SK-MEL-5 (cell line): Measurements from ENCODE around the gene MTSS2. TPM values are rescaled to one million over a fixed set of nuclear protein-coding genes. Genes with fewer than 3 reads are reported as not detected.

Experiments
- DNase-seq: peaks from one replicate; pipeline ENCODE4 v3.0.0-alpha.2; 2016; ENCODE audit warnings: low read depth, low spot score
- in situ Hi-C: cut with HindIII; loops from 2 replicates; pipeline ENCODE4 v1.10.0; 2016; ENCODE audit warnings: low sequenced_read_pairs, high pct_unique_total_duplicates, low pct_unique_long_range_greater_than_20kb
- polyA plus RNA-seq, 2 experiments: library from polyadenylated mRNA; depleted of rRNA; stranded (reverse); fragments of >200 nt; gene quantifications; 2 replicates each; pipeline ENCODE4 v1.2.3, GENCODE V29; 2015
- total RNA-seq: library from RNA; depleted of rRNA; stranded (reverse); fragments of >200 nt; shearing (Covaris generic); gene quantifications from 2 replicates; pipeline ENCODE4 v1.2.3, GENCODE V29; 2014; rRNA removed

The MTSS2 gene, protein sequence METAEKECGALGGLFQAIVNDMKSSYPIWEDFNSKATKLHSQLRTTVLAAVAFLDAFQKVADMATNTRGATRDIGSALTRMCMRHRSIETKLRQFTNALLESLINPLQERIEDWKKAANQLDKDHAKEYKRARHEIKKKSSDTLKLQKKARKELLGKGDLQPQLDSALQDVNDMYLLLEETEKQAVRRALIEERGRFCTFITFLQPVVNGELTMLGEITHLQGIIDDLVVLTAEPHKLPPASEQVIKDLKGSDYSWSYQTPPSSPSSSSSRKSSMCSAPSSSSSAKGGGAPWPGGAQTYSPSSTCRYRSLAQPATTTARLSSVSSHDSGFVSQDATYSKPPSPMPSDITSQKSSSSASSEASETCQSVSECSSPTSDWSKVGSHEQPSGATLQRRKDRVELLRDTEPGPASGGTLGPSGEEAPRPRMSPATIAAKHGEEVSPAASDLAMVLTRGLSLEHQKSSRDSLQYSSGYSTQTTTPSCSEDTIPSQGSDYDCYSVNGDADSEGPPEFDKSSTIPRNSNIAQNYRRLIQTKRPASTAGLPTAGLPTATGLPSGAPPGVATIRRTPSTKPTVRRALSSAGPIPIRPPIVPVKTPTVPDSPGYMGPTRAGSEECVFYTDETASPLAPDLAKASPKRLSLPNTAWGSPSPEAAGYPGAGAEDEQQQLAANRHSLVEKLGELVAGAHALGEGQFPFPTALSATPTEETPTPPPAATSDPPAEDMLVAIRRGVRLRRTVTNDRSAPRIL
- 1.7 and 4.0 TPM in 2 replicates for total RNA-seq
- 7.6 and 15.8 TPM in 2 replicates for polyA plus RNA-seq (2015; cell fraction: cytosol; rRNA removed)
- polyA plus RNA-seq (2015; cell fraction: nucleus; rRNA removed): 16.8 and 18.0 TPM in 2 replicates

DNA sequence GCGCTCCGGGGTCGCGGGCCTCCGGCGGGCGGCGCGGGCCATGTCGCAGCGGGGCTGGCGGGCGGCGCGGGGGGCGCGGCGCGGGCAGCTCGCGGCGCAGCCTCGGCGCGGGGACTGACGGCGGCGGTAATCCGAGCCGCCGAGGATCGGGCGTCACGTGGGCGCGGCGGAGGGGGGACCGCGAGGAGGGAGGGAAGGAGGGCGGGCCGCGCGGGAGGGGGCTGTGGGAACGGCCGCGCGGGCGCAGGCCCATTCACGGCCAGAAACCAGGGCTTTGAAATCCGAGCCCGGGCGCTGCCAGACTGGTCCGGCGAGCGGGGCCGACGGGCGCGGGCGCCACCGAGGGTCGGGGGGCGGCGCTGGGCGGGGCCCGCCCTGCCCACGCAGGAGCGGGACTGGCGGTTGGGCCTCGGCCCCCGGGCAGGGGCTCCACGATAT, at the start of gene MTSS2:
MTSS2 (minus strand) TSS at position 116 of the 438 bp plus-strand sequence. CDS start 262 bp downstream, outside the sequence.
- peak; percentile 35 for DNase-seq
- in situ Hi-C loops: no loop called here

DNA sequence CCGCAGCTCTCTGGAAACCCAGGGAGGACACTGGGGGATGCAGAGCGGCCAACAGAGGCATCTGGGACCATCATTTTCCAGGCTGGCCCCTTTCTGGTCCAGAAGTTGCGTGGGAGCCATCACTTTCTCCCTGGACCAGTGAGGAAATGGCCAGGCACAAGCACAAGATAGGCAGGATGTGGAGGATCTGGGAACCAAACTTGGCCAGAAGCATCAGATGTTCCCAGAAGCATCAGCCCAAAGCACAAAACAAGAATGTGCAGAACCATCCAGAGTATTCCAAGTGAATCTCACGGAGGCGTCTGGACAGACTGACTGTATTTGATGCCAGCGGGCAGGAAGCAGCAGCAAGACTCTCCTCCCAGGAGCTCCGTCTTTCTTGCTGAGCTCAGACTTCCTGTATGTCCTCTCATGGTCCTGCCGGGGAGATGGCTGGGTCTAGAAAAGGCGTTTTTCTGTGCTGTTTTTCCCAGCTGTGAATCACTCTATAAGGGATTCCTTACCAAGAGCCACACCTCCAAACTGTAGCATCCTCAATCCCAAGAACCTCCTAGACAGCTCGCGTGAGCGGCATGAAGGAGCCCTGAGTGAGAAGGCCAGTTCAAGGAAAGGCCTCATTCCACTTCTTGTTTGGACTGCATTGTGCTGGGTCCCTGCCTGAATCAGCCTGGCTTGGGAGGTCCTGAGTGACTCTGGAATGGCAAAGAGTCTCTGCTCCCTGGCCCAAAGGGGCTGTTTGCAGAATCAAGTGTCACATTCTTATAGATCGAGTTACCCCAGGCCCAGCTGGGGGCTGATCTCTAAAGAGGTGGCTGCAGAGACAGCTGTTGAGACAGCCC, 49.5 kb upstream of the MTSS2 start:
- in situ Hi-C loops: no loop called here
- DNase-seq: no peak

DNA sequence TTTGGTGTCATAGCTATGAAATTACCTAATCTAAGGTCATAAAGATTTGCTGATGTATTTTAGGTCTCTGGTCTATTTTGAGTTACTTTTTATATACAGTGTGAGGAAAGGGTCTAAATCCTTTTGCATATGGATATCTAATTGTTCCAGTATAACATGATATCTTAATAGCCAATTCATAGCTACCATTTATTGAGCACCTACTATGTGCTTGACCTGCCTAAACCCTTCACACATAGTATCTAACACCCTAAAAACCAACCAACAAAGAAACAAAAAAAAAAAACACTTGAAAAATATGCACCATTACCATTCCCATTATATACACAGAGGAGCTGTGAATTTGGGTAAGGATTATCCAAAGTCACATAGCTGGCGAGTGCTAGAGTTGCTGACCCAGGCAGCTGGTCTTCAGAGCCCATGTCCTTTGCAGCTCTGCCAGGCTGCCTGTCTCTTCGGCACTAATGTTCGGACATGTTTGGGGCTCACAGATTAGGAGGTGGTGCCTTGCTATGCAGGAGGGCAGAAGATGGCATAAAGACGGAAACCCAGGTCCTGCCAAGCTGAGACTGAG, 48.8 kb upstream of the MTSS2 start:
- in situ Hi-C loops: no loop called here
- no peak for DNase-seq

DNA sequence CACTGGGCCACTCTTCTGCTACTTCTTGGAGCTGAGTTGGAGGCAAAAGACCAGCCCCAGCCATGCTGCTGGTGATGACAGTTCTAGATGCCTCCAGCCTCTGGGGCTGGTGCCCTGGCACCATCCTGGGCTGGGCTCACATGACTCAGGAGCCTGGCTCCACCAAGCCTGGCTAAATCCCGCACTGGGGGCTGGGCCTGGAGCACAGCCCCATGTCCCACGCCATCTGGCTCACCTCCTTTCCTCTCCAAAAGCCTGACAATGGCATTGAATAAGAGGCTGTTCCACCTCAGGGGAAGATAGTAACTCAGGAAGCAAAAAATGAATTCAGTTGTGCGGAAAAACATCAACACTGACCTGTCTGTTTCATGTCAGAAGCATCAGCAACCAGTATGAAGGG, 45.1 kb upstream of the MTSS2 start:
- in situ Hi-C loops: no loop called here
- no peak for DNase-seq

DNA sequence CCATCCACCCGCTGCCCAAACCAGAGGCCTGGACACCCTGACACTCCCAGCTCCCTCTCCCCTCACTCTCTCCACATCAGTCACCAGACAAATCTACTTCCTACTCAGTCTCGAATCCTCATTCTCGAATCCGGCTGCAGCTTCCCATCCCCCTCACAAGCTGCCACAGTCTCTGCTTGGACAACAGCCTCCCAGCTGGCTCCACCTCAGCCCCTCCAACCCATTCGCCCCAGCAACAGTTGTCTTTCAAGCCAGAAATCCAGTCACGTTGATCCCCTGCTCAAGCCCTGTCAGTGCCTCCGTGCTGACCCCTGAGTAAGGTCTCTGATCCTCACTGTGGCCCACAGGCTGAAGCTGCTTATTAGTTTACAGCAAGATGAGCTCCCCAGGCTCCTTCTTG, 44.2 kb upstream of the MTSS2 start:
- in situ Hi-C loops: no loop called here

DNA sequence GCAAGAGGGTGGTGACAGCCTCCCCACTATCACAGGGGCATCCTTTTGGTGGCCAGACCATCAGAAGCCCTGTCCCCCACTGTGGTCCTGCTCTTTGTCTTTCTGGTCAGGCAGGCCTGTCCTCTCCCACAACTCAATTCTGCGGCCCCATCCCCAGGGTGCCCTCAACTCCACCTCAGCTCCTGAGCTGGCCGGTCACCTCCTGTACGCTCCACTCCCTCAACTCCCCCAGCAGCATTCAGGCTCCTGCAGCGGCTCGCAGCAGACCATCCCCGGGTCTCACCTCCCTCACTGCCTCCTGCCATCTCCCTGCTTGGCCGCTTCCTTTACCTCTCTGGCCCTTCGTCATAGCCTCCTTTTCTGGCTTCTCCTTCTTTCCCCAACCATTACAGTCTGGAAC, 43.4 kb upstream of the MTSS2 start:
- DNase-seq: no peak
- in situ Hi-C loops: no loop called here

More for the DNA sequence above, 44.2 kb upstream of the MTSS2 start:
- DNase-seq: no peak

DNA sequence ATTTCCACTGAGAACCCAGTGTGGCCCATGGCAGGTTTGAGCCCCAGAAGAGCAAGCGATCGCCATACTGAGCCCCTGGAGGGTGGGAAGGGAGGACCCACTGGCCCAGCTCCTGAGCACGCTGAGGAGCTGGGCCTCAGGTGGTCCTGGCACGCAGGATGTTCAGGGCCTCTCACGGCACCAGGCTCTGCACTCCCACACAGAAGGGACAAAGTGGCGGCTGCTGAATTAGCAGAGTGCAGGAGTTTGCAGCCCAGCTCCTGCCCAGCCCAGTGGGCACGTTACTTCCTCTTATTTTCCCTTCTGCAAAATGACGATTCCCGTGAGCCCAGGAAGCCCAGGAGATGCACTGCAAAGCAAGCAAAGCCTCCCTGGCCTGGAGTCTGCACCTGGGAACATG, 42.3 kb upstream of the MTSS2 start:
- no peak for DNase-seq
- in situ Hi-C loops: no loop called here

DNA sequence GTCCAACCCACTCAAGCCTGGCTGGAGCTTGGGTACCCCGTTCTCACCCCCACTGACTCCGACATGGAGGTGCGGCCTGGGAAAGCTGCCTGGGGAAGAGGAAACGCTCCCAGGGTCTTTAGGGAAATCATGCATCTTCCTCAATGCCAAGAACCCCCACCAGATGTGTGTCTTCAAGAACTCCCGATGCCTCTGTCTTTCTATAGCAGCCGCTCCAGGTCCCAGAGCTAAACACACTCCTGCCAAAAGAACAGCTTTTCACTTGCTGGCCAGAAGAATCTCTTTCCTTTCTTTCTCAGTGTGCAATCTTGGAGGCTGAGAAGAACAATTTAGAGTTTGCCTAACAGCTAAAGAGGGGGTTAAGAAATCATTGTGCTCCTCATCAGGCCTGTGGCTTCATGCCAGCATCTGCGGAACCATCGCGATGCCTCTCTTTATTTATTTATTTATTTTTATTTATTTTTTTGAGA, 41.1 kb upstream of the MTSS2 start:
- DNase-seq: no peak
- in situ Hi-C loops: no loop called here

DNA sequence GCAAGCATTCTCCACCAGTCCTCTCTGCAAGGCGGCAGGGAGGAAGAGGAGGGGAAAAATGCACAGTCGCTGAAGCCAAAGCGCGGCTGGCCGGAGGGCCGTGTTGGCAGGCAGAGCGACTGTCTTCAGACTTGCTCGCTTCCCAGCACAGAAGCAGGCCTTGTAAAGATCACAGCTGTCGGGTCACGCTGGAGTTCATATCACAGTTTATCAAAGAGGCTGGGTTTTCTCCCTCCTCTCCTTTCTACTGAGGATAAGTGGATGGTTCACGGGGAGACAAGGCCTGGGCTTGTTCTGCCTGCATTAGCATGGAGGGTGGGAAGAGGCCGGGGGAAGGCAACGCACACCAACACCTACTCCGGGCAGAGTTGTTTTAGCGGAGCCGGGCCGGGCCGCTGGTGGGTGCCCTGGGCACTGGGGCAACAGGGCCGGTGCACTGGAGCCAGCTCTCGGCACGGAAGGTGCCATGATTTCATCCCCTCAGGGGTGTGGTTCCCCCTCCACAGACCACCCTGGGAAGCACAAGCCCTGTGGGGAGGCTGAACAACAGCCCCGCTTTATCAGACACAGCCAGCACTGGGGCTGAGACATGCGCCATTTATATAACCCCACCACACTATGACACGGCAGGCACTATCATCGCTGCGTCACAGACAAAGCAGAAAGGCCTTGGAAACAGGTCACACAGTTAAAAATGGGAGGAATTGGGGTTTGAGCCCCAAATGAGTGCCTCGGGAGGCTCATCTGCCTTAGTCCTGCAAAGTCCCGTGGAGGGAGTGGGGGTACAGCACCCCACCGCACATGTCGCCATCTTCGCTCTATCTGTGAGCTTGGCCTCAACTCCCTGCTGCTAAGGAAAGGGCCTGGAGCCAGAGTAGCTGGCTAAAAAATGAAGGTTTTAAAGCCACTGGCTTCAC, 40.3 kb upstream of the MTSS2 start:
- DNase-seq: peak; percentile 6
- in situ Hi-C loops: no loop called here

DNA sequence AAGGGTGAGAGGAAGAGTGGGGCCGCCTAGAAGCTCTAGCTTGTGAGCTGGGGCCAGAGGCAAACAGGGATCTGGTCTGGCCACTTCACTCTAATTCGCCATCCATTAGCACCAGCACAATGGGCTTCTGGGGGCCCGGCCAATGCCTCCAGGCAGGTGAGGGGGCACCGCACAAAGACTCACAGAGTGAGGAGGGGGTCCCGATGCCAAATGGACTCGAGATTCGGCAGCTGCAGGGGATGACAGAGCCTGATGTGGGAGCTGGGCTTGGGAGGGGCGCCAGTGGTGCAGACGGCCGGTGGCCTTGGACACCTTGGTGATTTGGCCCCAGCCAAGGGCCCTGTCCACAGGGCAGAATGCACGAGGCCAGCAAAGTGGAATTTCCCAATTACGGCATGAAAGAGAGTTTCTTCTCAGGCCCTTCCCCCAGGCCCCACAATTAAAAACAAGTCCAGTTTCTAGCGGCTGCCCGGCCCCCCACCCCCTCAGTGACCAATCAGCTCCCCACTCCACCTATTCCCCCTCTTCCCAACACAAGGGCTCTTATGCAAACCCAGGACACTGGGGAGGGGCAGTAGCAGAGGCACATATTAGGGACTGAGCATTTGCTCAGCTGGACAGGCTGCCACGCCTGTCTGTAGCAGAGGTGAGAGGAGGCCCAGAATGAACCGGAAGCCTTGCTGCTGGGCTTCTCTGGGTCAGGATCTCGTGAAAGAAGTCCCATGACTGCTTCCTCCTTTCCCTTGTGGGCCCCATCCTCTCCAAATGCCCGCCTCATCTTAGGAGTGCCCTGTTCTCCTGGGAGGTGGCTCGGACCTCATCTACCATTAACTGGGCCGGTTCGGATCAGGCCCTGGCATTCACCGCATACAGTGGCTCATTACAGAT, 39.4 kb upstream of the MTSS2 start:
- in situ Hi-C loops: no loop called here
- no peak for DNase-seq

DNA sequence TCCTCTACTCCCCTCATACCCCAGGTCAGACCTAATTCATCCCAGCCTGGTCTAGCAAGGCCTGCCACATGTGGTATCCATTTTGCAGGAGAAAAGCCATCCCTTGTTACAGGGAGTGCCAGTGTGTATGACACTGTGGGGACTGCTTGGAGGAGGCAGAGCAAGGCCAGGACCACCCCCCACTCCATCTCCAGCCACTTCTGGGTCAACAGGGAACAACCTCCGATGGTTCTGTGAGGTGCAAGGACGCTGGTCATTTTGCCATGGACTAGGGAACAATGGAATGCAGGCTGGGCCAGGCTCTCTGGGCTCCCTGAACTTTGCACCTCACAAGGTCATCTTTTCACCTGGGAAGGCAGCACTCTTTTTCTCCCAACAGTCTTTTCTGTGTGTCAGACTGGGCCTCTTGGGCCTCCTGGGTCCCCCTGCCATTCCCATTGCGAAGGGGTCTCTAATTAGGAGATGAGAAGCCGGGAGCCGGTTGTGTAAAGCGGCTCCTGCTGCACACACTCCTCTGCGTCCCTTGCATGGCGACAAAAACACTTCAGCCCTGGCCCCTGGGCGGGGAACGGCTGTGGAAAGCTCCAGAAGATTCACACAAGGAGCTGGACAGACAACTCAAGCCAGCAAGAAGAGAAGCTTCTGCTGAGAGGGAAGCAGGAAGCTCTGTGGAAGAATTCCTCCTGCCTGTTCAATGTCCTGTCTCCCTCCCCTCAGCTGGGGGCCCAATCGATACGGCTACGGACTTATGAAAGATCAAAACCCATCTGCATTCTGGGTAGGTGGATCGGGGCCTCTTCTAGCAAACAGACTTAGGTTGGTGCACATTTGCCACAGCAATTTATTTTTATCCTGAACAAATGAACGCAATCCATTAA, 38.5 kb upstream of the MTSS2 start:
- no peak for DNase-seq
- in situ Hi-C loops: no loop called here

DNA sequence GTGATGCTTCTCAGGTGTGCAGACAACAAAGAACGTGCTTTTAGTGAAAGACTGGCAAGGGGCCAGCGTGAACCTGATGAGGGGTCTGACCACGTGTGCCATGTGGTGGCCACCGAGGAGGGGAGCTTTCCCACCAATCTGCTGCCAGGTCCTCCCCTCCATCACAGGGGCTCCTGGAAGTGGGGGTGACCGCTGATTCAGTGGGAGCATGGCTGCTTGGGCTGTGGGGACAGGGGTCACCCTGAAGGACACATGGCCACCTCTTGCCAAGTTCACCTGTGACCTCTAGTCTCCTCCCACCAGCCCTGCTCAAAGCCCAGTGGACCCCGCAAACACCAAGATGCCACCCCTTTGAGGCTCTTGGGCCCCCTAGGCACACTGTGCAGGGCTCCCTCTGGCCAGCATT, 37.9 kb upstream of the MTSS2 start:
- in situ Hi-C loops: no loop called here
- no peak for DNase-seq

DNA sequence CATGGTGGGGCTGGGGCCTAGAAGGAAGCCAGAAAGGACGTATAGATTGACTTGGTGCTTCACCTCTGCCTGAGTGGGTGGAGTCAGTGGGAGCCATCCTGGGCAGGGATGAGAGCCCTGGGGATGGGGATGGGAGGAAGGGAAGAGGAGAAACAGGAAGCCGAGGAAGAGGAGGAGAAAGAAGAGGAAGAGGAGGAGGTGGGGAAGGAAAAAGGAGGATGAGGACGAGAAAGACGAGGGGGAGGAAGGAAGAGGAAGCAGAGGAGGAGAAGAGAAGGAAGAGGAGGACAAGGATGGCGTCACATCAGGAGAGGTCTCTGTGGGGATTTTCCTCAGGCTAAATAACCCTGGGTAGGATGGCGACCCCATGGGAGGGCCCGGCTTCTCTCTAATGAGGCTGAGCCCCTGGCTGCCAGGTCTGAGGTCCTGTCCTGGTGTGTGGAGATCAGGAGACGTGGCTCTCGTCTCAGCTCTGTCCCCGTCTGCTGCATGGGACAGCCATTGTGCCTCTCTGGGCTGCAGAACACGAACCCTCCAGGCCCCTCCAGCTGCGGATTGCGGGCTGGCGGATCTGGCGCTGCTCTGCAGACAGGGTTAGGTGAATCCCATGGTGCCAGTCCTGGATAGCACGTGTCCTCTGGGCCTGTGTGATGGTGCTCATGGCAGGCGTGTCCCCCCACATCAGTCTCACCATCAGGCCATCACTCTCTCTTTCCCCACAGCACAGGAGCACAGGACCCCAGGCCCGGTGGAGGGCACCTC, 35.5 kb upstream of the MTSS2 start:
- in situ Hi-C loops: no loop called here
- no peak for DNase-seq
